ENCODE results near the gene MOB3A.

The MOB3A gene

GRCh38 chr19:2064788-2065524 lies 31.2 kb downstream of the MOB3A start:
- no peaks in the 10 kb centered on the region for H3K9me3 Mint-ChIP-seq
- no peaks in the 10 kb centered on the region for H3K27me3 Mint-ChIP-seq (ENCODE audit: low read depth)
- peak overlapping the region; percentile 58 to 70 (median 62) for H3K27ac Mint-ChIP-seq
- peak overlapping the region in 2 of 3 experiments; percentile 27 to 33 for H3K4me3 Mint-ChIP-seq
- no peak for TF ChIP-seq CTCF (IDR thresholded peaks at IDR 0.05; ENCODE audit: unreplicated experiment in 3 of 3)
- H3K36me3 Mint-ChIP-seq (ENCODE audit: low read depth), result no peaks in the 10 kb centered on the region
- H3K4me1 Mint-ChIP-seq, result peaks cover 20% of the 10 kb centered on the region

- H3K27ac Mint-ChIP-seq, result peak overlapping the region in 2 of 3 experiments; percentile 58 to 70
- H3K4me1 Mint-ChIP-seq, result peaks cover 22% of the 10 kb centered on the region
- no peaks in the 10 kb centered on the region for H3K36me3 Mint-ChIP-seq (ENCODE audit: low read depth)
- no peaks in the 10 kb centered on the region for H3K9me3 Mint-ChIP-seq
- TF ChIP-seq CTCF (IDR thresholded peaks at IDR 0.05; ENCODE audit: unreplicated experiment in 3 of 3), result no peak
- peak overlapping the region in 1 of 3 experiments; percentile 27 for H3K4me3 Mint-ChIP-seq
- no peaks in the 10 kb centered on the region for H3K27me3 Mint-ChIP-seq (ENCODE audit: low read depth)
Observed at GRCh38 chr19:2064395-2064787, 31.7 kb downstream of the MOB3A start.

GRCh38 chr19:2063824-2064223 lies 32.3 kb downstream of the MOB3A start:
- Mint-ChIP-seq H3K4me3 (peak overlapping the region; percentile 54 to 71 (median 58)), H3K27ac (peak overlapping the region; percentile 33 to 86 (median 85)), H3K9me3 (no peaks in the 10 kb centered on the region), H3K4me1 (peaks cover 27% of the 10 kb centered on the region), H3K27me3 (ENCODE audit: low read depth) (no peaks in the 10 kb centered on the region), H3K36me3 (ENCODE audit: low read depth) (no peaks in the 10 kb centered on the region)
- TF ChIP-seq CTCF (IDR thresholded peaks at IDR 0.05; ENCODE audit: unreplicated experiment in 3 of 3), result no peak

GRCh38 chr19:2062770-2063169 lies 33.4 kb downstream of the MOB3A start:
- Mint-ChIP-seq H3K9me3 (no peaks in the 10 kb centered on the region), H3K27ac (peak overlapping the region; percentile 98 to 100 (median 99)), H3K4me1 (peaks cover 27% of the 10 kb centered on the region), H3K27me3 (ENCODE audit: low read depth) (no peaks in the 10 kb centered on the region), H3K4me3 (peak overlapping the region; percentile 86 to 96 (median 94)), H3K36me3 (ENCODE audit: low read depth) (no peaks in the 10 kb centered on the region)
- TF ChIP-seq CTCF (IDR thresholded peaks at IDR 0.05; ENCODE audit: unreplicated experiment in 3 of 3), result no peak

GRCh38 chr19:2062389-2062729 lies 33.8 kb downstream of the MOB3A start:
- Mint-ChIP-seq H3K36me3 (ENCODE audit: low read depth) (no peaks in the 10 kb centered on the region), H3K27ac (peak overlapping the region; percentile 98 to 100 (median 99)), H3K4me1 (peaks cover 27% of the 10 kb centered on the region), H3K4me3 (peak overlapping the region; percentile 86 to 96 (median 94)), H3K9me3 (no peaks in the 10 kb centered on the region), H3K27me3 (ENCODE audit: low read depth) (no peaks in the 10 kb centered on the region)
- no peak for TF ChIP-seq CTCF (IDR thresholded peaks at IDR 0.05; ENCODE audit: unreplicated experiment in 3 of 3)
